ENCODE data around the gene RNASE12.

DNA sequence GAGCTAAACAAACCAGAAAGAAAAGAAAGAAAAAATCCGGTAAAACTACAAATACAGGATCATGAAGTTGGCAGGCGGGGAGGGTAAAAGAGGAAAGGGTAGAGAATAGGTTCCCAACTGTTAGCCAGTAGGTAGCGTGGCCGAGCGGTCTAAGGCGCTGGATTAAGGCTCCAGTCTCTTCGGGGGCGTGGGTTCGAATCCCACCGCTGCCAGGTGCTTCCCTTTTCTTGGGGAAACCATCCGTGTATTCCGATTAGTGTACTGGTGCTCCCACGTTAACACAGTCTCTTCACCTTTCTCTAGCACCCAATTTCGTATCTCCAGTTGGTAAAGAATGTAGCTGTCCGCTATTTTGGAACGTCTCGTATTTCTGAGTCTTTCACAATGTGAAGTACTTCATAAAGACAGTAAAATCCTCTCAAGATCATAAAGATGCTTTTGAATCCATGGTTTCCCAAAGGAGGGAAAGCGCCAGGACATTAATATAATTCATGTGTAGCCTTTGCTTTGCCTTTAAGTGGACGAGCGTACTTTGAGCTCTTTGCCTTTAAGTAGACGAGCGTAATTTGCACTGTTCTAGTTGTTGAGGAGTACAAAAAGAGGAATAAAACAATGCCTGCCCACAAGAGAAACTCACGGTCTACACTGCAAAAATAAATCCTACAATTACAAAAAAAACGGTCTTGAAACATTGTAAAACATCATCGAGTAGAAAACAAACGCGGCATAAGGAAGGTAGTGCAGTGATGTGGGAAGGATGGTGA is 19.0 kb upstream of the RNASE12 start:
- TF ChIP-seq, protein P1, sequence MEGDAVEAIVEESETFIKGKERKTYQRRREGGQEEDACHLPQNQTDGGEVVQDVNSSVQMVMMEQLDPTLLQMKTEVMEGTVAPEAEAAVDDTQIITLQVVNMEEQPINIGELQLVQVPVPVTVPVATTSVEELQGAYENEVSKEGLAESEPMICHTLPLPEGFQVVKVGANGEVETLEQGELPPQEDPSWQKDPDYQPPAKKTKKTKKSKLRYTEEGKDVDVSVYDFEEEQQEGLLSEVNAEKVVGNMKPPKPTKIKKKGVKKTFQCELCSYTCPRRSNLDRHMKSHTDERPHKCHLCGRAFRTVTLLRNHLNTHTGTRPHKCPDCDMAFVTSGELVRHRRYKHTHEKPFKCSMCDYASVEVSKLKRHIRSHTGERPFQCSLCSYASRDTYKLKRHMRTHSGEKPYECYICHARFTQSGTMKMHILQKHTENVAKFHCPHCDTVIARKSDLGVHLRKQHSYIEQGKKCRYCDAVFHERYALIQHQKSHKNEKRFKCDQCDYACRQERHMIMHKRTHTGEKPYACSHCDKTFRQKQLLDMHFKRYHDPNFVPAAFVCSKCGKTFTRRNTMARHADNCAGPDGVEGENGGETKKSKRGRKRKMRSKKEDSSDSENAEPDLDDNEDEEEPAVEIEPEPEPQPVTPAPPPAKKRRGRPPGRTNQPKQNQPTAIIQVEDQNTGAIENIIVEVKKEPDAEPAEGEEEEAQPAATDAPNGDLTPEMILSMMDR (conservative IDR thresholded peaks at IDR 0.05; ENCODE audit: low read depth, low read length): no peak
- no peak for TF ChIP-seq EZH2 (IDR thresholded peaks at IDR 0.05; ENCODE audit: borderline replicate concordance, low read depth, low read length, poor library complexity, severe bottlenecking)
